K562 (cell line): ENCODE measurements around the gene TFE3. TPM values are rescaled to one million over a fixed set of nuclear protein-coding genes. Genes with fewer than 3 reads are reported as not detected.

Experiments
- ATAC-seq: fragments of 200-7000 bp; cut with Tn5 transposase; 3 replicates; pipeline ENCODE4 v1.9.1; 2020; ENCODE audit warnings: moderate library complexity
- BruUV-seq: library from RNA; stranded (reverse); fragments of 400-500 nt; replicated peaks from 2 replicates; lab custom pipeline; 2021; lab: Mats Ljungman, UMichigan
- CTCF ChIA-PET: fragments of 300-600 bp; formaldehyde crosslinking; extraction: SDS; loops from one replicate; lab custom pipeline; 2021; ENCODE audit warnings: low intra/inter-chr PET ratio; lab: Yijun Ruan, JAX
- POLR2A ChIA-PET: fragments of 300-600, 350-650 bp; sonication (Branson Sonifier 250); formaldehyde crosslinking; extraction: SDS; loops from one replicate; lab custom pipeline; 2021; ENCODE audit warnings: antibody characterized with exemption, inconsistent platforms; lab: Yijun Ruan, JAX
- DNase-seq, 4 experiments: peaks; one replicate each; pipeline versions ENCODE4 v3.0.0 to v3.0.0-alpha.2; 2011 to 2018; ENCODE audit warnings: low spot score in 3 of 4, mixed read lengths in 3 of 4; ENCODE audit errors: extremely low read depth in 1 of 4
- FAIRE-seq: peaks from 2 replicates; lab custom pipeline; 2011; peaks lifted over from hg19 to GRCh38; lab: Jason Lieb, UNC
- H2AFZ ChIP-seq: 2 replicates; pipeline ENCODE4 v1.6.0; 2011; ENCODE audit warnings: low read depth, low read length, control low read depth, inconsistent platforms
- H3K27ac ChIP-seq: fragments of 200-600 bp; 3 replicates; pipeline ENCODE4 v1.8.0; 2011; ENCODE audit warnings: low read depth, mild to moderate bottlenecking, control low read depth, inconsistent platforms, low read length, moderate library complexity, mixed read lengths; ENCODE audit errors: extremely low read depth
- H3K27me3 ChIP-seq, 2 experiments: fragments of 300-600 bp in 1 of 2; 2 replicates in 1 of 2; 3 replicates in 1 of 2; pipeline versions ENCODE4 v1.6.0 to v1.8.0; 2011; ENCODE audit warnings: inconsistent platforms in 2 of 2, low read length in 2 of 2, mild to moderate bottlenecking in 1 of 2, mixed read lengths in 1 of 2, moderate library complexity in 1 of 2; ENCODE audit not compliant: control insufficient read depth in 2 of 2, insufficient read depth in 2 of 2
- H3K36me3 ChIP-seq: fragments of 300-600 bp; 3 replicates; pipeline ENCODE4 v1.8.0; 2011; ENCODE audit warnings: mild to moderate bottlenecking, low read length, inconsistent platforms; ENCODE audit not compliant: control insufficient read depth, insufficient read depth
- H3K4me1 ChIP-seq, 2 experiments: fragments of 200-600 bp in 1 of 2; replicated peaks in 1 of 2; 2 replicates in 1 of 2; 3 replicates in 1 of 2; pipeline versions ENCODE4 v1.5.1 to v1.8.0; 2011; ENCODE audit warnings: inconsistent platforms in 2 of 2, low read length in 2 of 2, mild to moderate bottlenecking in 1 of 2, mixed read lengths in 1 of 2, moderate library complexity in 1 of 2; ENCODE audit not compliant: control insufficient read depth in 2 of 2, insufficient read depth in 2 of 2
- H3K4me2 ChIP-seq: 2 replicates; pipeline ENCODE4 v1.6.1; 2011; ENCODE audit warnings: low read length, control low read depth, inconsistent platforms, mixed read lengths; ENCODE audit not compliant: insufficient read depth
- H3K4me3 ChIP-seq: fragments of 200-600 bp; sonication (generic), shearing (Covaris generic); 2 replicates; pipeline ENCODE4 v1.5.1; 2016; ENCODE audit warnings: control low read depth, inconsistent platforms
- H3K79me2 ChIP-seq: fragments of 200-600 bp; 3 replicates; pipeline ENCODE4 v1.8.0; 2011; ENCODE audit warnings: low read length, inconsistent platforms; ENCODE audit not compliant: control insufficient read depth, insufficient read depth
- H3K9ac ChIP-seq, 2 experiments: 2 replicates each; pipeline versions ENCODE4 v1.6.0 to v1.6.1; 2011; ENCODE audit warnings: low read depth in 2 of 2, low read length in 2 of 2, control low read depth in 1 of 2, inconsistent platforms in 1 of 2, mild to moderate bottlenecking in 1 of 2, mixed read lengths in 1 of 2; ENCODE audit not compliant: insufficient read depth in 1 of 2
- H3K9me1 ChIP-seq: one replicate; pipeline ENCODE4 v1.6.0; 2011; ENCODE audit warnings: inconsistent platforms, mild to moderate bottlenecking, low read length, moderate library complexity; ENCODE audit not compliant: control insufficient read depth, insufficient read depth
- H3K9me3 ChIP-seq: replicated peaks from 2 replicates; pipeline ENCODE4 v1.5.1; 2011; ENCODE audit warnings: low read depth, low read length, inconsistent platforms; ENCODE audit not compliant: control insufficient read depth, insufficient read depth
- H4K20me1 ChIP-seq: replicated peaks from 2 replicates; pipeline ENCODE4 v1.6.1; 2011; ENCODE audit warnings: low read length, inconsistent platforms, mixed read lengths; ENCODE audit not compliant: control insufficient read depth, insufficient read depth
- ELF4 ChIP-seq: fragments of 450-650 bp; formaldehyde crosslinking; IDR thresholded peaks from 2 replicates; pipeline ENCODE4 v1.4.0; 2022; ENCODE audit warnings: missing genetic modification characterization
- FOXA3 ChIP-seq, 2 experiments: fragments of 450-650 bp in 1 of 2; sonication (generic) in 1 of 2; formaldehyde crosslinking; IDR thresholded peaks in 1 of 2; conservative IDR thresholded peaks in 1 of 2; 2 replicates each; pipeline versions ENCODE4 v1.4.0 to v1.8.0; 2020 to 2022; ENCODE audit warnings: mild to moderate bottlenecking in 2 of 2, missing genetic modification reagents in 1 of 2
- IFI16 ChIP-seq: fragments of 250-450 bp; sonication (Bioruptor Pico); IDR thresholded peaks from 2 replicates; pipeline ENCODE4 v2.1.2; 2022; ENCODE audit warnings: mild to moderate bottlenecking, inconsistent platforms
- NELFE ChIP-seq: IDR thresholded peaks from 2 replicates; pipeline ENCODE4 v1.6.1; 2011; ENCODE audit warnings: mild to moderate bottlenecking; ENCODE audit not compliant: insufficient read depth, insufficient read length
- SRSF1 ChIP-seq: fragments of 200-400 bp; formaldehyde crosslinking; IDR thresholded peaks from 2 replicates; pipeline ENCODE4 v1.6.1; 2017; ENCODE audit warnings: mild to moderate bottlenecking, low read depth, low read length, moderate library complexity
- STAT5B ChIP-seq: fragments of 250-450 bp; sonication (Bioruptor Pico); IDR thresholded peaks from 2 replicates; pipeline ENCODE4 v1.8.0; 2021; ENCODE audit warnings: mild to moderate bottlenecking, inconsistent platforms
- ZNF23 ChIP-seq: fragments of 250-450 bp; sonication (Bioruptor Pico); IDR thresholded peaks from 2 replicates; pipeline ENCODE4 v1.4.0; 2020; ENCODE audit warnings: mild to moderate bottlenecking
- WGBS: fragments of 100-300 bp; shearing (Covaris generic); methylation state at CpG from one replicate; pipeline ENCODE4 v1.1.6; 2016; ENCODE audit warnings: low coverage, mixed read lengths; ENCODE audit not compliant: insufficient coverage; ENCODE audit errors: missing lambda C conversion rate; 5-methylcytosine and 5-hydroxymethylcytosine counted together
- in situ Hi-C: fragments of 300-500 bp; cut with MboI; formaldehyde crosslinking; loops from 4 replicates; pipeline ENCODE4 v1.15.0; 2018; ENCODE audit warnings: inconsistent platforms, mixed read lengths
- intact Hi-C: fragments of 100-400 bp; cut with micrococcal nuclease; formaldehyde crosslinking; loops from 2 replicates; pipeline ENCODE4 v1.14.2; 2022
- polyA plus RNA-seq, 8 experiments: library from polyadenylated mRNA; depleted of rRNA in 4 of 8; stranded (reverse) in 5 of 8; unstranded in 3 of 8; fragments of >200 nt; fragmentation: Nextera tagmentation in 2 of 8; fragmentation: Illumina TruSeq in 1 of 8; extraction: Ambion mirVana in 2 of 8; extraction: Trizol in 1 of 8; gene quantifications; 2 replicates each; pipeline versions ENCODE4 v1.2.1 to v1.2.3, GENCODE V29; 2011 to 2014; ENCODE audit warnings: inconsistent platforms in 1 of 8, missing spikeins in 1 of 8
- total RNA-seq, 7 experiments: library from RNA; depleted of rRNA in 6 of 7; stranded (reverse); fragments of >200 nt in 6 of 7; fragmentation: Illumina TruSeq in 2 of 7; extraction: Trizol in 2 of 7; gene quantifications; 2 replicates each; pipeline versions ENCODE4 v1.2.1 to v1.2.3, GENCODE V29; 2011 to 2021; ENCODE audit warnings: low replicate concordance in 1 of 7
- TF ChIP-seq, protein P1 (sequence below): fragments of 250-450 bp; sonication (Bioruptor Pico); IDR thresholded peaks from 2 replicates; pipeline ENCODE4 v1.8.0; 2022; ENCODE audit warnings: moderate library complexity, mild to moderate bottlenecking, inconsistent platforms
- TF ChIP-seq, protein P2 (sequence below): fragments of 450-650 bp; IDR thresholded peaks from 2 replicates; pipeline ENCODE4 v1.7.1; 2018; ENCODE audit warnings: mild to moderate bottlenecking, low read depth; ENCODE audit not compliant: partially characterized antibody

Gene TFE3
- total and polyA plus RNA-seq, 9 of the 15 experiments (the other 6 are each of a cell fraction or from before 2014, with no cell fraction given), result 1.9 to 20.3 (median 11.9) TPM

GRCh38 chrX:49075347-49075746, 32.2 kb upstream of the TFE3 start:
- no peaks in the 10 kb centered on the region for H3K9me3 ChIP-seq
- no peak overlapping the region for H3K27ac ChIP-seq
- TSS peak; percentile 10 for BruUV-seq
- no peak overlapping the region for H3K4me2 ChIP-seq
- TF ChIP-seq ELF4 (CRISPR knock-in tag), result no peak
- no peak for TF ChIP-seq SRSF1
- WGBS, result 77% methylated on average over 4 of the region's 13 CpGs
- H4K20me1 ChIP-seq, result no peaks in the 10 kb centered on the region
- ATAC-seq, result no peak
- intact Hi-C loops (no loop called here), in situ Hi-C loops (no loop called here)
- H3K9ac ChIP-seq, result no peak overlapping the region
- DNase-seq, result no peak
- no peaks in the 10 kb centered on the region for H3K27me3 ChIP-seq
- no peak overlapping the region for H3K4me3 ChIP-seq
- H3K9me1 ChIP-seq, result no peaks in the 10 kb centered on the region
- CTCF ChIA-PET, result no interaction called here
- POLR2A ChIA-PET, result interaction anchor here (1.0 kb wide), 1 partner anchor 10 kb away, joined by 4 read pairs; no protein-coding TSS in a partner anchor
- peaks cover 29% of the 10 kb centered on the region; the same call in 2 of the 3 replicates for H3K36me3 ChIP-seq
- peaks cover 3 to 39% of the 10 kb centered on the region in 2 experiments; a peak in 3 of 5 replicates for H3K4me1 ChIP-seq
- H3K79me2 ChIP-seq, result peaks cover 13% of the 10 kb centered on the region
- no peak overlapping the region for H2AFZ ChIP-seq
- FAIRE-seq, result no peak

DNA sequence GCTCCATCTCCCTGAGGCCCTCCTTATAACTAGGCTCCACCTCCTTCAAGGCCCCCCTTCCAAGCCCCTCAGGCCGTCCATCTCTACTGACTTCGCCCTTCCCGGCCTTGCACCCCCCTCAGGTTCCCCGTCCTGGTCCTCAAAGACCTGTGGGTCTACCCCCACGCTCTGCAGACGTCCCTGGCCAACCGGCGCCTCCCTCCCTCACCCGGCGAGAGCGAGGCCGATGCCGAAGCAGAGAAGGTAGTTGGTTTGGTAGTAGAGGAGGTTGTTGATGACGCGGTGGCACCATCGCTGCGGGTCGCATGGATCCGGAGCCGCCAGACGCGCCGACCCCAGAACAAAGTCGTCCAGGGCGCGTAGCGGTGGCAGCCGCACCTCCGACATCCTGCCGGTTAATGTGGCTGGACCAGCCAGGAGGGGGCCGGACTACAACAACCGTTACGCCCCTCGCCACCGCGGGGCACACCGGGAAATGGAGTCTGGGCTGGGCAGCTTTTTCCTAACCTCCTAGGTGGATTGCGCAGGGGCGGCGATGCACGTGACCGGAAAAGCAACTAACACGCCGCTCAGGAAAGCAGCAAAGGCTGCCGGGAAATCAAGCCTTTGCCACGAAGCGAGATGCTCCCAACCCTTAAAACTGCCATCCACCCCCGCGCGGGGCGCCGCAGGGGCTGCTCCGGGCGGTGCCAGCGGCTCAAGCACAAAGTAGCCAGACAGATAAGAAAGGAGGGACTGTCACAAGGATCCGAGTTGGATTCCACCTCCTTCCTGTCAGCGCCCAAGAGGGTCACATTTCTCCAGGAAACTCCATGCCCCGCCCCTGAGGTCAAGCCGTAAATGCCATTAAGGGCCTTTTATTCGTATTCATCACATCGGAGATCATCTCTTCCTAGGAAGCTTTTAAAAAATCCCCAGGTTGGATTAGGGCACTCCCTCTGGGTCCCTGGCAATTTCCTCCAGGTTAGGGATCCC, 30.7 kb upstream of the TFE3 start, which contains the start of gene PRAF2:
PRAF2 (minus strand) TSS at position 402 of the 975 bp plus-strand sequence; CDS start at position 387, 15 bp downstream.
- DNase-seq (no peak), FAIRE-seq (no peak), ATAC-seq (peak; percentile 6; the same call in 2 of the 3 replicates)
- intact Hi-C loops (no loop called here), in situ Hi-C loops (no loop called here)
- no peak within 1 kb of the TSS for H3K4me3 ChIP-seq
- no peak within 1 kb of the TSS for H2AFZ ChIP-seq
- ChIA-PET CTCF (no interaction called here), POLR2A (no interaction called here)
- BruUV-seq, result no TSS peak
- H4K20me1 ChIP-seq, result no peaks in the 10 kb centered on the region
- H3K9me1 ChIP-seq, result no peaks in the 10 kb centered on the region
- no peak within 1 kb of the TSS for H3K4me2 ChIP-seq
- no peak within 1 kb of the TSS; a peak in 1 of 4 replicates for H3K9ac ChIP-seq
- no peaks in the 10 kb centered on the region for H3K27me3 ChIP-seq
- H3K79me2 ChIP-seq, result peaks cover 6% of the 10 kb centered on the region; the same call in 2 of the 3 replicates
- H3K4me1 ChIP-seq, result peaks cover 3 to 34% of the 10 kb centered on the region in 2 experiments; a peak in 4 of 5 replicates
- no peak within 1 kb of the TSS for H3K27ac ChIP-seq
- no peaks in the 10 kb centered on the region for H3K9me3 ChIP-seq
- peaks cover 29% of the 10 kb centered on the region; the same call in 2 of the 3 replicates for H3K36me3 ChIP-seq
- WGBS, result 93% methylated on average over 20 of the region's 61 CpGs
- TF ChIP-seq STAT5B (CRISPR knock-in tag) (no peak), ZNF23 (CRISPR knock-in tag) (no peak), NELFE (no peak), FOXA3 (CRISPR knock-in tag; conservative IDR thresholded peaks at IDR 0.05 in 1 of 2, IDR thresholded peaks at IDR 0.05 in 1 of 2) (no peak), IFI16 (CRISPR knock-in tag) (no peak)
- TF ChIP-seq, protein P1, sequence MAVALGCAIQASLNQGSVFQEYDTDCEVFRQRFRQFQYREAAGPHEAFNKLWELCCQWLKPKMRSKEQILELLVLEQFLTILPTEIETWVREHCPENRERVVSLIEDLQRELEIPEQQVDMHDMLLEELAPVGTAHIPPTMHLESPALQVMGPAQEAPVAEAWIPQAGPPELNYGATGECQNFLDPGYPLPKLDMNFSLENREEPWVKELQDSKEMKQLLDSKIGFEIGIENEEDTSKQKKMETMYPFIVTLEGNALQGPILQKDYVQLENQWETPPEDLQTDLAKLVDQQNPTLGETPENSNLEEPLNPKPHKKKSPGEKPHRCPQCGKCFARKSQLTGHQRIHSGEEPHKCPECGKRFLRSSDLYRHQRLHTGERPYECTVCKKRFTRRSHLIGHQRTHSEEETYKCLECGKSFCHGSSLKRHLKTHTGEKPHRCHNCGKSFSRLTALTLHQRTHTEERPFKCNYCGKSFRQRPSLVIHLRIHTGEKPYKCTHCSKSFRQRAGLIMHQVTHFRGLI (CRISPR knock-in tag), result no peak
- TF ChIP-seq, protein P2, sequence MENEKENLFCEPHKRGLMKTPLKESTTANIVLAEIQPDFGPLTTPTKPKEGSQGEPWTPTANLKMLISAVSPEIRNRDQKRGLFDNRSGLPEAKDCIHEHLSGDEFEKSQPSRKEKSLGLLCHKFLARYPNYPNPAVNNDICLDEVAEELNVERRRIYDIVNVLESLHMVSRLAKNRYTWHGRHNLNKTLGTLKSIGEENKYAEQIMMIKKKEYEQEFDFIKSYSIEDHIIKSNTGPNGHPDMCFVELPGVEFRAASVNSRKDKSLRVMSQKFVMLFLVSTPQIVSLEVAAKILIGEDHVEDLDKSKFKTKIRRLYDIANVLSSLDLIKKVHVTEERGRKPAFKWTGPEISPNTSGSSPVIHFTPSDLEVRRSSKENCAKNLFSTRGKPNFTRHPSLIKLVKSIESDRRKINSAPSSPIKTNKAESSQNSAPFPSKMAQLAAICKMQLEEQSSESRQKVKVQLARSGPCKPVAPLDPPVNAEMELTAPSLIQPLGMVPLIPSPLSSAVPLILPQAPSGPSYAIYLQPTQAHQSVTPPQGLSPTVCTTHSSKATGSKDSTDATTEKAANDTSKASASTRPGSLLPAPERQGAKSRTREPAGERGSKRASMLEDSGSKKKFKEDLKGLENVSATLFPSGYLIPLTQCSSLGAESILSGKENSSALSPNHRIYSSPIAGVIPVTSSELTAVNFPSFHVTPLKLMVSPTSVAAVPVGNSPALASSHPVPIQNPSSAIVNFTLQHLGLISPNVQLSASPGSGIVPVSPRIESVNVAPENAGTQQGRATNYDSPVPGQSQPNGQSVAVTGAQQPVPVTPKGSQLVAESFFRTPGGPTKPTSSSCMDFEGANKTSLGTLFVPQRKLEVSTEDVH, result no peak
